Coronary artery (tissue), 2 donors: Measurements from ENCODE around the gene OR56A4.

Experiments used
- DNase-seq: peaks from one replicate; pipeline ENCODE4 v3.0.0-alpha.2; 2017; ENCODE audit warnings: low spot score
- H3K27ac ChIP-seq, 2 donors: fragments of 200-600 bp; sonication (generic); one replicate each; pipeline ENCODE4 v1.5.1; 2016 to 2019
- H3K4me3 ChIP-seq: fragments of 200-600 bp; sonication (generic); 2 replicates; pipeline ENCODE4 v1.5.1; 2016; ENCODE audit warnings: mild to moderate bottlenecking, moderate library complexity
- TF ChIP-seq, protein P1 (sequence below): fragments of 200-600 bp; sonication (generic); IDR thresholded peaks from one replicate; pipeline ENCODE4 v1.5.1; 2019; ENCODE audit warnings: antibody characterized with exemption

The OR56A4 gene, protein sequence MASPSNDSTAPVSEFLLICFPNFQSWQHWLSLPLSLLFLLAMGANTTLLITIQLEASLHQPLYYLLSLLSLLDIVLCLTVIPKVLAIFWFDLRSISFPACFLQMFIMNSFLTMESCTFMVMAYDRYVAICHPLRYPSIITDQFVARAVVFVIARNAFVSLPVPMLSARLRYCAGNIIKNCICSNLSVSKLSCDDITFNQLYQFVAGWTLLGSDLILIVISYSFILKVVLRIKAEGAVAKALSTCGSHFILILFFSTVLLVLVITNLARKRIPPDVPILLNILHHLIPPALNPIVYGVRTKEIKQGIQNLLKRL

DNA sequence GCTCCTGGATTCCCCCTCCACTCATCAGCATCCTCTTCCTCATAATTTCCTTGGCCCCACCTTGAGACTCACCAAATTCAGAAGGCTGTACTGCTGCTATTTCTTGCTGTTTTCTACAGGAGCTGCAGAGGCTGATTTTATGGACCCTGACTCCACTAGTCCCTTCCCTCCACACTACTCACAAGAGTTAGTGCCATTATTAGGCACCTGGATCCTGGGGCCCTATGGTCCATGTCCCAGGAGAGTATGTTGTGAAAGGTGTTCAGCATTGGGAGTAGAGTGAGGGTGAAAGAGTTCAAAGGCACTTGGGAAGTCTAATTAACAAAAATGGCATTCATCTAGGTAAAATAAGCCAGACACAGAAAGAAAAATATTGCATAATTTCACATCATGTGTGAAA lies at the start of gene OR56A4:
TSS of gene OR56A4 (minus strand) at position 101 of the 400 bp plus-strand sequence. CDS start 3,954 bp downstream, outside the sequence.
- Histone ChIP-seq H3K4me3 (no peak within 1 kb of the TSS), H3K27ac (no peak within 1 kb of the TSS)
- TF ChIP-seq, protein P1, sequence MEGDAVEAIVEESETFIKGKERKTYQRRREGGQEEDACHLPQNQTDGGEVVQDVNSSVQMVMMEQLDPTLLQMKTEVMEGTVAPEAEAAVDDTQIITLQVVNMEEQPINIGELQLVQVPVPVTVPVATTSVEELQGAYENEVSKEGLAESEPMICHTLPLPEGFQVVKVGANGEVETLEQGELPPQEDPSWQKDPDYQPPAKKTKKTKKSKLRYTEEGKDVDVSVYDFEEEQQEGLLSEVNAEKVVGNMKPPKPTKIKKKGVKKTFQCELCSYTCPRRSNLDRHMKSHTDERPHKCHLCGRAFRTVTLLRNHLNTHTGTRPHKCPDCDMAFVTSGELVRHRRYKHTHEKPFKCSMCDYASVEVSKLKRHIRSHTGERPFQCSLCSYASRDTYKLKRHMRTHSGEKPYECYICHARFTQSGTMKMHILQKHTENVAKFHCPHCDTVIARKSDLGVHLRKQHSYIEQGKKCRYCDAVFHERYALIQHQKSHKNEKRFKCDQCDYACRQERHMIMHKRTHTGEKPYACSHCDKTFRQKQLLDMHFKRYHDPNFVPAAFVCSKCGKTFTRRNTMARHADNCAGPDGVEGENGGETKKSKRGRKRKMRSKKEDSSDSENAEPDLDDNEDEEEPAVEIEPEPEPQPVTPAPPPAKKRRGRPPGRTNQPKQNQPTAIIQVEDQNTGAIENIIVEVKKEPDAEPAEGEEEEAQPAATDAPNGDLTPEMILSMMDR, result no peak
- no peak for DNase-seq

DNA sequence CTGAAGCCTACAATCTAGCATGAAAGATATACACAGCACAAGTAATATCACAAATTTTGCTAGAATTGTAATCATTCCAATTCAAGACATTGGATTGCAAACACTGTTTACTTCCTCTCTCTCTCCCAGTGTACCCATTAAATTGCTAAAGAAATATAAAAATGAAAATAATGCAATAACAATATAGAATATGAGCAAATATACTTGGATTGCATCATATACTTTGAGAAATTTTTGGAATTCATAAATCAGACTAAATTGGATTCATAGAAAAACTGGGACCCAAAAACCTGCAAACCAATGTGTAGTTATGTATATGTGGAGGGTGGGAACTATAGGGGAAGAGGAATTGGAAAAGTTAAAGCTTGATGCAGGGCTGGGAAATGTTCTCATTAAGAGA lies 48.8 kb upstream of the OR56A4 start:
- TF ChIP-seq, protein P1, result no peak
- H3K4me3 ChIP-seq, result no peak overlapping the region
- no peak for DNase-seq
- H3K27ac ChIP-seq, result no peak overlapping the region

DNA sequence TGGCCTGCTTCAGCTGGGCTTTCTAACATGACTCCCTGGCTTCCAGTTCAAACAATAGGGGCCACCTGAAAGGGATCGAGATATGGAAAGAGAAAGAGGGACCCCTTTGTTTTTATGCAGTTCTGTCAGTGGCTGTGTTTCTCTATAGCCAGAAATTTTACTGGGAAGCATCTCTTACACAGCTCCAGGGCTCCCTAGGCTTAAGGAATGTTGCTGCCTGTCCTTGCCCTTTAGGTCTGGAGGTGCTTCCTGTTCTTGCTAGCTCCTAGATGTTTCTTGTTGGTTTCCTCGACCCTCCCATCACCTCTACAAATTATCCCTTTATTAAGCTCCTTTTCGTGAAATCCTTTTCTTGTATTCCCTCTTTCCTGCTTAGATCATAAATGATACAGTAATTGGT lies 45.6 kb upstream of the OR56A4 start:
- DNase-seq, result no peak
- TF ChIP-seq, protein P1, result no peak
- no peak overlapping the region for H3K27ac ChIP-seq
- H3K4me3 ChIP-seq, result no peak overlapping the region

DNA sequence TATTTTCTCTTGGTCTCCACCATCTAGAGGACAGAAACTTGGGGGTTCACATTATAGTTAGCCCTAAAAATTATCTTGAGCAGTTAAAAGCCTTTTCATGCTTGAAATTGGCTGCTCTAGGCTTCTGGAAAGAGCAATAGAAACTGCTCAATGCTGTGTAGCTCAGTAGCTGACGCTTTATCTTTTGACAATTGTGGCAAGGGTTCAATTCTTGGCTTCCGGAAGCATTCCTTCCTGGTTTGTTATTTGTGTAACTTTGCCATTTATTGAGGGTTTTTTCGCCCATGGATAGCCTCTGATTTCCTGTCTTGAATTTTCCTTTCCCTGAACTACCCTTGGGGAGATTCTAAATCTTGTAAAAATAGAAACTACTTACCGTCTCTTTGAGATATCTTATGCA lies 34.1 kb upstream of the OR56A4 start:
- TF ChIP-seq, protein P1, result no peak
- Histone ChIP-seq H3K27ac (no peak overlapping the region), H3K4me3 (no peak overlapping the region)
- no peak for DNase-seq

DNA sequence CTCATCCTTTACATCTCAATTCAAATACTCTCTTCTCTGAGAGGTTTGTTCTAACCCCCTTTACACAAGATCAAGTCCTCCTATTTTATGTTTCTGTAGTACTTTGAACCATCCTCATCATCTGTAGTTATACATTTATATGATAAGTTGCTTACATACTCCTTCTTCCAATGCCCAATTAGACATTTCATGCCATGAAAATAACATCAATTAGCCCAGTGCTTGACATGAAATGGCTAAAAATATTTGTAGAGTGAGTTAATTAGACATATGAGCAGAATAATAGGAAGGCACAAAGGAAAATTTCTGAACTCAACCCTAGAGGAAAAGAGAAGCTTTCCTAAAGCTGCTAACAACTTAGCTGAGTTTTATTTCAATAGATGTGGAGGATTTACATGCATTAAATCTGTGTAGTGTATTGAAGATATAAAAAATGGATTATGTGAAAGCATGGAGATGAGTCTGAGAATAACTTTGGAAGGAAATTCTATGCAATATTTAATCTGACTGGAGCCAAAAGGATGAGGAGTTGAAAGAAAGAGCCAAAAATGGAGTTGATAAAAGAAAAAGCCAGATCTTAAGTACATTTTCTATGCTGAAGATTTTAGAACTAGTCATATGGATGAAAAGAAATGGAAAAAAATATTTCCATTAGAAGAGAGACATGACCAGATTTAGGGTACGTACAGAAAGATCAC lies 24.1 kb upstream of the OR56A4 start, which contains the start of gene OR56A1:
TSS of gene OR56A1 (minus strand) at position 51 of the 698 bp plus-strand sequence. CDS start 3,066 bp downstream, outside the sequence.
- TF ChIP-seq, protein P1, result no peak
- no peak for DNase-seq
- no peak within 1 kb of the TSS for H3K27ac ChIP-seq
- no peak within 1 kb of the TSS for H3K4me3 ChIP-seq

DNA sequence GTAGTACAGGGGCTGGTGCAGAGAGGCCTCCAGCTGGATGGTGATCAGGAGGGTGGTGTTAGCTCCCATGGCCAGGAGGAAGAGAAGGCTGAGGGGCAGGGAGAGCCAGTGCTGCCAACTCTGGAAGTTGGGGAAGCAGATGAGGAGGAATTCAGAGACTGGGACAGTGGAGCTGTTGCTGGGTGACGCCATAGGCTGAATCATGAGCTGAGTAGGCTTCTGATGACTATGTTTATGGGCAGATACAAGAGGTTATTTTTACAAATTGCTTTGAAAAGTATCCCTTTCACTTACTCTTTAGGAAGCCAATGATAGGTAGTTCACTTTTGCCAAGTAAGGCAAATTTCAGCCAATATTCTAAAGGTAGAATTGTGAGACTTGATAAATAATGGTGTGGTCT lies 20.8 kb upstream of the OR56A4 start:
- no peak for DNase-seq
- Histone ChIP-seq H3K27ac (no peak overlapping the region), H3K4me3 (no peak overlapping the region)
- TF ChIP-seq, protein P1, result no peak
